Right renal pelvis (tissue), 4 donors: ENCODE measurements around the gene NPW. TPM values are rescaled to one million over a fixed set of nuclear protein-coding genes. Genes with fewer than 3 reads are reported as not detected.

Experiments used
- DNase-seq, 4 donors: peaks; one replicate each; pipeline ENCODE4 v3.0.0-alpha.2; 2013; ENCODE audit warnings: low read depth in 4 of 4, low spot score in 3 of 4, missing footprints in 1 of 4
- polyA plus RNA-seq, 4 donors: library from polyadenylated mRNA; unstranded; fragments of 120-200 nt; gene quantifications; one replicate each; pipeline ENCODE4 v1.2.1, GENCODE V29; 2013; ENCODE audit not compliant: insufficient read length in 4 of 4

Gene NPW
- polyA plus RNA-seq, result 10 to 100 TPM in 1 of 4 donors, 1 to 10 TPM in 3; 3.8 to 10.3 (median 5.5) TPM

- no peak for DNase-seq
Observed at GRCh38 chr16:2019518-2019920, at the start of gene NPW. NPW (plus strand) TSS chr16:2019785.

GRCh38 chr16:1971796-1972489, 47.6 kb upstream of the NPW start, which contains the start of gene TBL3:
TBL3 (plus strand) TSS chr16:1972053; CDS start chr16:1972165, 112 bp downstream.
- DNase-seq, result peak; percentile 86 to 90 (median 88)

GRCh38 chr16:1972490-1972877, 47.1 kb upstream of the NPW start:
- no peak for DNase-seq

GRCh38 chr16:1973461-1974156, 46.0 kb upstream of the NPW start:
- DNase-seq, result no peak

- DNase-seq, result no peak
Observed at GRCh38 chr16:1974157-1975070, 45.2 kb upstream of the NPW start.

GRCh38 chr16:1975432-1976215, 44.0 kb upstream of the NPW start:
- no peak for DNase-seq

- DNase-seq, result no peak
Observed at GRCh38 chr16:1976216-1976520, 43.4 kb upstream of the NPW start.

- no peak for DNase-seq
Observed at GRCh38 chr16:1976951-1977874, 42.4 kb upstream of the NPW start.

- no peak for DNase-seq
Observed at GRCh38 chr16:1977875-1978268, 41.7 kb upstream of the NPW start.

GRCh38 chr16:1978476-1979120, 41.0 kb upstream of the NPW start:
- no peak for DNase-seq

- DNase-seq, result no peak
Observed at GRCh38 chr16:1979271-1980029, 40.1 kb upstream of the NPW start.

- DNase-seq, result no peak
Observed at GRCh38 chr16:1980030-1980769, 39.4 kb upstream of the NPW start.

GRCh38 chr16:1980770-1981087, 38.9 kb upstream of the NPW start:
- no peak for DNase-seq

- DNase-seq, result no peak
Observed at GRCh38 chr16:1981398-1981836, 38.2 kb upstream of the NPW start, which contains the start of gene NOXO1. NOXO1 (minus strand) TSS chr16:1981469; CDS start chr16:1981179, 290 bp downstream.

- no peak for DNase-seq
Observed at GRCh38 chr16:1982013-1982433, 37.6 kb upstream of the NPW start.

- DNase-seq, result no peak
Observed at GRCh38 chr16:1982991-1983543, 36.5 kb upstream of the NPW start.
